Activated CD8-positive, alpha-beta memory T cell treated with anti-CD3 and anti-CD28 coated beads for 36 hours (primary cell): ENCODE measurements around the gene RANBP3. TPM values are rescaled to one million over a fixed set of nuclear protein-coding genes. Genes with fewer than 3 reads are reported as not detected.

Experiments
- CTCF ChIA-PET: fragments of 350-600 bp; sonication (Branson Sonifier 250); formaldehyde crosslinking; loops from one replicate; lab custom pipeline; 2021; ENCODE audit warnings: antibody characterized with exemption; lab: Charles Lee
- POLR2A ChIA-PET: fragments of 350-600 bp; sonication (Branson Sonifier 250); formaldehyde crosslinking; loops from one replicate; lab custom pipeline; 2021; ENCODE audit warnings: antibody characterized with exemption; lab: Charles Lee
- total RNA-seq, 2 experiments: library from RNA; stranded (reverse); gene quantifications; one replicate each; pipeline ENCODE4 v1.2.3, GENCODE V29; 2021

The RANBP3 gene
- total RNA-seq, 2 experiments from 2014 or later = 98.8 to 104 TPM

- POLR2A ChIA-PET = interaction anchor here (1.7 kb wide), 1 partner anchor 230 kb away, joined by 5 read pairs; no protein-coding TSS in a partner anchor
These were observed 29.0 kb downstream of the RANBP3 start for GRCh38 chr19:5948752-5949564.

GRCh38 chr19:5947435-5947834 lies 30.5 kb downstream of the RANBP3 start:
- ChIA-PET CTCF (interaction anchor here (1.1 kb wide), 1 partner anchor 119 kb away, joined by 3 read pairs; no protein-coding TSS in a partner anchor), POLR2A (interaction anchor here (0.6 to 1.1 kb wide), 2 partner anchors 43 to 303 kb away, joined by 3 to 4 read pairs; no protein-coding TSS in a partner anchor)

More at GRCh38 chr19:5948752-5949564, 29.0 kb downstream of the RANBP3 start:
- CTCF ChIA-PET = interaction anchor here (0.9 to 1.5 kb wide), 7 partner anchors 9 to 74 kb away, joined by 3 to 4 read pairs (median 3); no protein-coding TSS in a partner anchor

- POLR2A ChIA-PET = no interaction called here
- CTCF ChIA-PET = interaction anchor here (0.6 kb wide), 1 partner anchor 42 kb away, joined by 4 read pairs; no protein-coding TSS in a partner anchor
These were observed 34.3 kb downstream of the RANBP3 start for GRCh38 chr19:5943623-5944022.

GRCh38 chr19:5943045-5943444 lies 34.9 kb downstream of the RANBP3 start:
- ChIA-PET CTCF (interaction anchor here (0.6 kb wide), 1 partner anchor 706 kb away, joined by 3 read pairs; no protein-coding TSS in a partner anchor), POLR2A (interaction anchor here (1.0 kb wide), 1 partner anchor 39 kb away, joined by 3 read pairs; no protein-coding TSS in a partner anchor)

- ChIA-PET CTCF (no interaction called here), POLR2A (no interaction called here)
These were observed 36.3 kb downstream of the RANBP3 start for GRCh38 chr19:5941673-5942072.

- CTCF ChIA-PET = interaction anchor here (0.5 kb wide), 1 partner anchor 72 kb away, joined by 6 read pairs; no protein-coding TSS in a partner anchor
- POLR2A ChIA-PET = no interaction called here
These were observed 37.4 kb downstream of the RANBP3 start for GRCh38 chr19:5940260-5941208.

GRCh38 chr19:5937550-5937949 lies 40.4 kb downstream of the RANBP3 start:
- ChIA-PET POLR2A (no interaction called here), CTCF (interaction anchor here (0.7 to 2.2 kb wide), 4 partner anchors 10 to 209 kb away, joined by 3 to 7 read pairs (median 4); no protein-coding TSS in a partner anchor)

- ChIA-PET CTCF (interaction anchor here (0.7 to 2.2 kb wide), 4 partner anchors 9 to 1244 kb away, joined by 3 to 7 read pairs (median 4); no protein-coding TSS in a partner anchor), POLR2A (no interaction called here)
These were observed 41.7 kb downstream of the RANBP3 start for GRCh38 chr19:5936292-5936592.

GRCh38 chr19:5935473-5936291 lies 42.3 kb downstream of the RANBP3 start:
- ChIA-PET CTCF (interaction anchor here (1.6 kb wide), 1 partner anchor 9 kb away, joined by 3 read pairs; no protein-coding TSS in a partner anchor), POLR2A (no interaction called here)

GRCh38 chr19:5934774-5935472 lies 43.0 kb downstream of the RANBP3 start:
- ChIA-PET POLR2A (no interaction called here), CTCF (no interaction called here)

GRCh38 chr19:5934069-5934401 lies 43.9 kb downstream of the RANBP3 start:
- ChIA-PET CTCF (interaction anchor here (1.4 kb wide), 1 partner anchor 34 kb away, joined by 5 read pairs; no protein-coding TSS in a partner anchor), POLR2A (no interaction called here)

- ChIA-PET POLR2A (no interaction called here), CTCF (interaction anchor here (1.4 kb wide), 1 partner anchor 35 kb away, joined by 5 read pairs; no protein-coding TSS in a partner anchor)
These were observed 44.4 kb downstream of the RANBP3 start for GRCh38 chr19:5933391-5934068.

- POLR2A ChIA-PET = no interaction called here
- CTCF ChIA-PET = interaction anchor here (1.4 kb wide), 1 partner anchor 35 kb away, joined by 5 read pairs; no protein-coding TSS in a partner anchor
These were observed 45.2 kb downstream of the RANBP3 start for GRCh38 chr19:5932609-5933262.

GRCh38 chr19:5932146-5932545 lies 45.8 kb downstream of the RANBP3 start:
- POLR2A ChIA-PET = no interaction called here
- CTCF ChIA-PET = no interaction called here

GRCh38 chr19:5931251-5931650 lies 46.7 kb downstream of the RANBP3 start:
- CTCF ChIA-PET = no interaction called here
- POLR2A ChIA-PET = no interaction called here

GRCh38 chr19:5929625-5930024 lies 48.3 kb downstream of the RANBP3 start:
- CTCF ChIA-PET = no interaction called here

GRCh38 chr19:5929179-5929578 lies 48.8 kb downstream of the RANBP3 start:
- ChIA-PET CTCF (interaction anchor here (0.5 kb wide), 1 partner anchor 374 kb away, joined by 3 read pairs; no protein-coding TSS in a partner anchor), POLR2A (no interaction called here)

More at GRCh38 chr19:5929625-5930024, 48.3 kb downstream of the RANBP3 start:
- POLR2A ChIA-PET = no interaction called here
